HL-60/S4 treated with retinoic acid at 250 ng/mL for 4 days and 3 days (cell line): ENCODE results near the gene BBS1.

Source experiments
- in situ Hi-C: fragments of 300-500 bp; cut with MboI; formaldehyde crosslinking; loops from 2 replicates; pipeline ENCODE4 v1.7.0; 2022; ENCODE audit warnings: low sequenced_read_pairs

Gene BBS1

DNA sequence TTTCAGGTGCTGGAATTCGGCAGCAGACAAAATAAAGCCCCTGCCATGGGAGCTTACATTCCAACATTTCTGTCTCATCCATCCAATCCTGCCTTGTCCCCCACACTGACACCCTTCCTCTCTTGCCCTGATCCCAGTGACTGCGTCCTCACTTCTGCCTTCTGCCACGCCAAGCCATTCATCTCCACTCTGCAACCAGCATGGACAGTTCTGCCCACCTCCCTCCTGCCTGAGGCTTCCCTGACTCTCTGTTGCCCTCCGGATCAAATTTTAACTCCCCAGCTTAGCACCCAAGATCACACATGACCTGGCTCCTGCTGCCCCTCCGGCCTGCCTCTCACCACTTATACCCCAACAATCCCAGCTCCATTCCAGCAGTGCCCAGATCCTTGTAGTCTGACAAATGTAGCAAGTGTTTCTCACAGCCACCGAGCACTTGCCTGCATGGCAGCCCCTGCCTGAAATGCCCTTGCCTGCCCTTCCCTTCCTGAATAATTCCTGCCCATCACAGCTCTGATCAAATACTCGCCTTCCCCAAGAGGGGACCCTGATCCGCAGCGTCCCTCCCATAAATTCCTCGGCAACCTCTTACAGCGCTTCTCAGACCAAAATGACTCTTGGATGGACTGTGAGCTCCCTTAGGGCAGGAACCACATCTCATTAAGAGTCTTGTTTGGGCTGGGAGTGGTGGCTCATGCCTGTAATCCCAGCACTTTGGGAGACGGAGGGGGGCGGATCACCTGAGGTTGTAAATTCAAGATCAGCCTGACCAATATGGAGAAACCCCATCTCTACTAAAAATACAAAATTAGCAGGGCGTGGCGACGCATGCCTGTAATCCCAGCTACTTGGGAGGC lies 38.6 kb downstream of the BBS1 start:
- in situ Hi-C loops, result no loop called here

DNA sequence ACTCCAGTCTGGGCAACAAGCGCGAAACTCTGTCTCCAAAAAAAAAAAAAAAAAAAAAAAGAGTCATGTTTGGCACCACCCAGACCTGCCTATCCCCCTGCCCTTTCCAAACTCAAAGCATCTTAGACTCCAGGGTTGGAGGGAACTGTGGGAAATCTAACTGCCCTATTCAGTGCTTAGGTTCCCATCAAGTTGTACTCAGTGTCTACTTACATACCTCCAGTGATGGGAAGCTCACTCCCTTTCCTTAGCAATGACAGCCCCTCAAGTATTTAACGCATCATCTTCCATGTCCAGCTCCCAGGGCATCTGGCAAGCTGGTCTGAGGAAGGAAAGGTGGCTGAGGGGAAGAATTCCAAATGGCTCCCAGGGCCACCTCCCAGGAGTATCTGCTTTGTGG lies 39.3 kb downstream of the BBS1 start:
- in situ Hi-C loops, result no loop called here

- in situ Hi-C loops, result no loop called here
These were observed 40.5 kb downstream of the BBS1 start for GRCh38 chr11:66550887-66551286.

DNA sequence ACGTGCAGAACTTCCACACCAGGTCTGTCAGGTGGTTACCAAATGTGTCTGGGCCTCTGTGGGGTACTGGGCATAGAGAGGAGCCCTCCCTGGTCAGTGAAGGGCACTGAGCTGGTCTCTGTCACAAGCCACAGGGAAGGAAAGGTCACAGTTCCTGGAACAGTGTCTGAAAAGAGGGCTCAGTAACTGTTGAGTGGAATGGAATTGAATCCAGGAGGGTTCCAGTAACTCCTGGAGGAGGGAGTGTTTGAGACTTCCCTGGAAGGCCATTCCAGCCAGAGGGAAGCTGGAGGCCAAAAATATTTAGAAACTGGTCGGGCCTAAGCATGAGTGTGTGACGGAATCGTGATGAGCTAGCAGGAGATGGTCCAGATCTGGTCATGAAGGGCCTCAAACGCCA lies 44.2 kb downstream of the BBS1 start:
- in situ Hi-C loops, result no loop called here

DNA sequence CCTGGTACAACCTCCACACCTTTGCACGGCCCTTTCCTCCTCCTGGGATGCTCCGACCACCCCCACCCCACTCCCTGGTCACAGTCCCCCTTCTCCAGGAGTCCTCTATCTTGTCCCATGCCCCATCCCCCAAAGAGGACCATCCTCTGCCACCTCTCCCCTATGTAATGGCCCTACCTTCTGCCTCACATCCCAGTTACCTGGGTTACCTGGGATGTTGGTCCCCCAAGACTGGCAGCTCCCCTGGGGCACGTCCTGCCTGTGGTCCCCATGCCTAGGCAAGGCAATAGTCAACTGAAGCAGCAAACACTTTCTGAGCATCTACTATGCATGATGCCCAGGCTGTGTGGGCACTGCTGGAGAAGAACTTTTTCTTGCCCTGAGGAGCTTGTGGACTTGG lies 45.0 kb downstream of the BBS1 start:
- in situ Hi-C loops, result no loop called here

GRCh38 chr11:66556086-66556485 lies 45.7 kb downstream of the BBS1 start:
- in situ Hi-C loops, result no loop called here

- in situ Hi-C loops, result no loop called here
These were observed 47.4 kb downstream of the BBS1 start for GRCh38 chr11:66557733-66558326.

GRCh38 chr11:66559142-66559865 lies 48.9 kb downstream of the BBS1 start:
- in situ Hi-C loops, result no loop called here

DNA sequence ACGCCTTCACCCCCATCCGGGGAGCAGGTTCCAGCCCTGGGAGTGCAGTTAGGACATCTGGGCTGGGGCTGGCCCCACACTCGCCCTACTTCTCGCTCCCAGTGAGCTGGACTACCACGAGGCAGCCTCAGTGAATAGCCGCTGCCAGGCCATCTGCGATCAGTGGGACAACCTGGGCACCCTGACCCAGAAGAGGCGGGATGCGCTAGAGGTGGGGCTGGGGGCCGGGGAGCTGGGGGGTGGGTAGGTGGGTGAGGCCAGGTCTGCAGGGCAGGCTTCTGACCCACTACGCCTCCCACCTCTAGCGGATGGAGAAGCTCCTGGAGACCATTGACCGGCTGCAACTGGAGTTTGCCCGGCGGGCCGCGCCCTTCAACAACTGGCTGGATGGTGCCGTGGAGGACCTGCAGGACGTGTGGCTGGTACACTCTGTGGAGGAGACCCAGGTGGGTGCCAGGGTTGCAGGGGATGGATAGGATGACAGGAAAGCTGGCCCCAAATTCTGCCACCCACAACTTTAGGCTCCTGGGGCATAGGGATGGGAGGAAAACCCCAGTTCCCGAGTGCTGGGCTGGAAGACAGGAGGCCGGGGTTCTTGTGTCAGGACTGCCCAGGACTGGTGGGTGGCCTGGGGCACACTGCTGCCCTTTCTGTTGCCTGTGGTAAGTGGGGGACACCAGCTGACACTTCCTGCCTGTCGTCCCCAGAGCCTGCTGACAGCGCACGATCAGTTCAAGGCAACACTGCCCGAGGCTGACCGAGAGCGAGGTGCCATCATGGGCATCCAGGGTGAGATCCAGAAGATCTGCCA lies 49.6 kb downstream of the BBS1 start:
- in situ Hi-C loops, result no loop called here

DNA sequence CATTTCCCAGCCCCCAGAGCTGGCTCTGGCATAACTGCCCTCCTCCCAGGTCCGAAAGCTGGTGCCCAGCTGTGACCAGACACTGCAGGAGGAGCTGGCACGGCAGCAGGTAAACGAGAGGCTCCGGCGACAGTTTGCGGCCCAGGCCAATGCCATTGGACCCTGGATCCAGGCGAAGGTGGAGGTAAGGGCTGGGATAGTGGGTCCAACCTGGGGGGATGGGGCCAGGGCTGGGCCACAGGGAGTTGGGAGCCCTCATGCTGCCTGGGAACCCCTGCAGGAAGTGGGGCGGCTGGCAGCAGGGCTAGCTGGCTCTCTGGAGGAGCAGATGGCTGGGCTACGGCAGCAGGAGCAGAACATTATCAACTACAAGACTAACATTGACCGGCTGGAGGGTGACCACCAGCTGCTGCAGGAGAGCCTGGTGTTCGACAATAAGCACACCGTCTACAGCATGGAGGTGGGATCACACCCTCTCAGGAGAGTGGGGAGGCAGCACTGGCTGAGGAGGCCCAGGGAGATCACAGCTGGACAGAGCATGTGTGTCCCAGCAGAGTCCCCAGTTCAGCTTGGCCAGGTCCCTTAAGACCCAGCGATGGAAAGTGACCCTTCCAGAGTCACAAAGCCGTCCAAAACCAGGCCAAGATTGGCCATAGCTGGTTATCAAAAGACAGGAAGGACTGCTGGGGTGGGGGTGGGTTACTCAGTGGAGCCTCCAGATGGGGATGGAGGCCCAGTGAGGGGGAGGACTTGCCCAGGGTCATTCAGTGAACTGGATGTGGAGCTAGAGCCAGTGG lies 50.9 kb downstream of the BBS1 start:
- in situ Hi-C loops, result no loop called here

DNA sequence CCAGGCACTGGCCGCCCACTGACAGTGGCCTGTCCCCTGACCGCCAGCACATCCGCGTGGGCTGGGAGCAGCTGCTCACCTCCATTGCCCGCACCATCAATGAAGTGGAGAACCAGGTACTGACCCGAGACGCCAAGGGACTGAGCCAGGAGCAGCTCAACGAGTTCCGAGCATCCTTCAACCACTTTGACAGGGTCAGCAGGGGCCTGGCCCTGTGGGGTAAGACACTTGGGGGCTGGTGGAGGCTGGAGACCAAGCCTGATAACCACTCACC lies 51.5 kb downstream of the BBS1 start:
- in situ Hi-C loops, result no loop called here

GRCh38 chr11:66562275-66562674 lies 51.8 kb downstream of the BBS1 start:
- in situ Hi-C loops, result no loop called here

DNA sequence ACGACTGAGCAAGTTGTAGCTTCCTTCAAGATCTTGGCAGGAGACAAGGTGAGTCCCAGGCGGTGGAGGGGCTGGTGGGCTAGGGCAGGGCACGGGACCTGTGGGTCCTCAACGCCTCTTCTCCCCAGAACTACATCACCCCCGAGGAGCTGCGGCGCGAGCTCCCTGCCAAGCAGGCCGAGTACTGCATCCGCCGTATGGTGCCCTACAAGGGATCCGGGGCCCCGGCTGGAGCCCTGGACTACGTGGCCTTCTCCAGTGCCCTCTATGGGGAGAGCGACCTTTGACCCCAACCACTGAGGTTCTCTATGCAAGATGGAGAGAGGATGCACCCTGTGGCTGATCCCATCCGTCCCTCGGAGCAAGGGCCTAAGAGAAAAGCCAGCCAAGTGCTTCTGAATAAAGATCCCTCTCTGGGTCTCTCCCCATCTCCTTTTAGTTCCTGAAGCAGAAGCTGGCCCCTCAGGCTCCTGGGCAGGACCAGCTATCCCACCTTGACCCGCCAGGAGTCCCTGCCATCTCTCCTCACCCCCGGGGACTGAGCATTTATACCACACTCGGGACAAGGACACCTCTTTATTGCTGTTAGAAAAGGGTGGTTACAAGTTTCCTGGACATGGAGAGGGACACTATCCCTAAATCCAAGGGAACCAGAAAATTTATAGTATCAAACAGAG lies 52.6 kb downstream of the BBS1 start:
- in situ Hi-C loops, result no loop called here

- in situ Hi-C loops, result no loop called here
These were observed 53.4 kb downstream of the BBS1 start for GRCh38 chr11:66563832-66564231.

DNA sequence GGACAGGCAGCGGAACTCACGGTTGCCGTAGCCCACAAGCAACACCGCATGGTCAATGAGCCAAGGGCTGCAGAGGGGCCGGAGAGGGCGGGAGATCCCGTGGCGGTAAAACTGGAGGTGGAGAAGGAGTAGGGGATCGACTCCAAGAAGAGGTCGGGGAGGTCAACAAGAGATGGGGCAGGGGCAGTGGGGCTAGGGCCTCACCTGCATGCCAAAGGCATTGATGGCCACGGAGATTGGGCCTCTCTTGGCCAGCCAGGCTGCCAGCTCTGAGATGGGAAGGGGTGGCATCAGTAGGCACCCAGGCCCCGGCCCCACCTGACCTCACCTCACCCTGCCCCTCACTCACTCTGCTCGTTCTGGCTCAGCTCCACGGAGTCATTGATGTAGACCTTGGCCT lies 54.1 kb downstream of the BBS1 start:
- in situ Hi-C loops, result no loop called here

- in situ Hi-C loops, result no loop called here
These were observed 54.5 kb downstream of the BBS1 start for GRCh38 chr11:66564984-66565383.

- in situ Hi-C loops, result no loop called here
These were observed 55.8 kb downstream of the BBS1 start for GRCh38 chr11:66566221-66566620.

GRCh38 chr11:66567787-66568123 lies 57.3 kb downstream of the BBS1 start:
- in situ Hi-C loops, result no loop called here

GRCh38 chr11:66568124-66568916 lies 57.9 kb downstream of the BBS1 start, which contains the start of gene CTSF:
Gene CTSF, minus strand, starts transcription at chr11:66568606. Its CDS starts 120 bp downstream, at chr11:66568486.
- in situ Hi-C loops, result no loop called here
